Activated naive CD4-positive, alpha-beta T cell treated with anti-CD3 and anti-CD28 coated beads, Interleukin-2, amount 50 U/mL, for 16 hours (primary cell): Measurements from ENCODE around the gene KLHL29.
A peak's percentile ranks its signal among the peaks of the same experiment; 100 is the strongest.

ENCODE experiments used
- DNase-seq: peaks from one replicate; pipeline ENCODE4 v3.0.0-alpha.2; 2020

The KLHL29 gene

DNA sequence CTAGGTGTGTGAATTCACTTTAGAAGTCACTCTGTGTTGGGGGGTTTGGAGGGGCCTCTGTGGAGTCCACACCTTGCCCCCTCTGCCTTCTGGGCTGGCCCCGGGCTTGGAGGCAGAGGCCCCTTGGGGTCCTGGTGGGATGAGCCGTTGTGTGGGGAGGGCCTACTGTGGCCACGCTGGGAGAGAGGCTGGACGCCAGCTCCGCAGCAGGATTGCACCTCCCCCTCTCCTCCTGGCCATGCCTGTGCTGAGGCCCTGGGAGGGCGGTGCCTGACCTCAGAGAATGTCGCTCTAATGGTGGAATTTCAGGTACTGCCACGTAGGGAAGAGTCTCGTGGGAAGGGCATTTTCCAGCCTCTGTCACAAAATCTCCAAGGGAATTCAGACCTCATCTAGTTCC lies 304.9 kb downstream of the KLHL29 start:
- DNase-seq, result no peak

DNA sequence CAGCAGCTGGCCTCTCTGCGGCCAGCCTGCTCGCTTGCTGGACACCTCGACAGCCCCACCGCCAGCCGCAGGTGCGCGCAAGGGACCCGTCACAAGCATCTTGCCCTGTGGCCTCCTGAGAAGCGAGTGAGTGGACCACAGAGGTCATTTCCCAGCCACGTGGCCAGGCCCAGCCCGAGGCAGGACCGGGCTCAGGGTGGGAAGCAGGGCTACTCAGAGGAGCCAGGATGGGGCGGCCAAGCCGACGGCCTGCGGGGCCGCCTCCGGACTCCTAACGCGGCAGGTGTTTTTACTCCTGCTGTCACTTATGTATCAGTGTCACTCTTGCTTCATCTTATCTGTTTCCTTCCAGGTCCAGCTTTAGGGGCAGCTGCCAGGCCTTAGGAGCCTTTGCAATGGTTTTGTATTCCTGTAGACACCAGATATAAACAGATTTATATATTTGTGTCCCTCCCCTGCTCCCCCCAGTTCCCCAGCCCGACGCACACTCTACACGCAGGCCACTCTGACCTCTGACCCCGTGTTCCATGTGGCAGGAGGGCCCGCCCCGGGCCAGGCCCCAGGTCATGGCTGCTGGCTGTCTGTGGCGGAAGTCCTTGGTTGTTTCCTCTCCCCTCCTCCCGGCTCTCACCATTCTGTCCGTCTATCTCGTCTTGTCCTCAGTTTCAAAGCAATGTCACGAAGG lies 305.6 kb downstream of the KLHL29 start:
- DNase-seq, result no peak

DNA sequence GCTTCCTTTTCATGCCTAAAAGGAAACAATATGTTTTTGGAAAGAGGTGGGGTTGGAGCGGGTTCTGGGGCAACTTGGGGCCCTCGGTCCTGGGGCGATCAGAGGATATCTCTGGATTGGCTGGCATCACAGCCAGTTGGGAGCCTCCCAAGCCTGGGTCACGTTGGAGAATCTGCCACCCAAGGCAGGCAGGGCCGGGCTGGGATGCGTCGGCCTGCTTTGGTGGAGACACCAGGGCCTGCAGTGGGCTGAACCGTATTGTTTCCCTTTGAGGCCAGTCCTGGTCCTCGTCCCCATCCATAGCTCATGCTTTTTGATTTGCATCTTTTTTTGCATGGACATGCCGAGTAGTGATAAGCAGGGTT lies 306.1 kb downstream of the KLHL29 start:
- no peak for DNase-seq

DNA sequence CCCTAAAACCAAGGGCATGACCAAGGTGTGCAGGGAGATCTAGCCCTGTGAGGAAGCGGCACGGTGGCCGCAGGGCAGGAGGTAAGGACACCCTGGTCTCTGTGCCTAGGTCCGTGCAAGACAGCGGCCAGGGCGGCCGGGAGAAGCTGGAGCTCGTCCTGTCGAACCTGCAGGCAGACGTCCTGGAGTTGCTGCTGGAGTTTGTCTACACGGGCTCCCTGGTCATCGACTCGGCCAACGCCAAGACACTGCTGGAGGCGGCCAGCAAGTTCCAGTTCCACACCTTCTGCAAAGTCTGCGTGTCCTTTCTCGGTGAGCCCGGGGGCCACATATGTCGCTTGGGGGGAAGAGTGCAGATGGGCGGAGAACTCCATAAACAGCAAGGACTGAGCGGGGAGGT lies 306.6 kb downstream of the KLHL29 start:
- DNase-seq, result no peak

DNA sequence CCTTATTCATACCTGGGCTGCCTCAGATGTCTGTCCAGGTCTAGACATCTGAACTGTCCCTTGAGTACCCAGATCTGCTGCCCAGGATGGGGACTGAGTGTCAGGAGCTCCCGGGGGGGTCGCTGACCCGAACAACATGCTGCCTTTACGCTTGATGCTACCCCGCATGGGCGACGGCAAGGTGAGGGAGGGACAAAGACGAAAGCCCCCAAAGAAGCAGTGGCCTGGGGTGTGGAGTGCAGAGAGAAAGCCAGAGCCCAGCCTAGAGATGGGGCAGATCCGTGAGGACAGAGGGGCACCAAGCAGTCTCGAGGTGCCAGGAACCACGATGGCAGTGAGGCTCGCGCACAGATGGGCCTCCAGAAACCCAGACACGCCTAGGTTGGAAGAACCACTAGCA lies 307.3 kb downstream of the KLHL29 start:
- DNase-seq, result peak; percentile 5

DNA sequence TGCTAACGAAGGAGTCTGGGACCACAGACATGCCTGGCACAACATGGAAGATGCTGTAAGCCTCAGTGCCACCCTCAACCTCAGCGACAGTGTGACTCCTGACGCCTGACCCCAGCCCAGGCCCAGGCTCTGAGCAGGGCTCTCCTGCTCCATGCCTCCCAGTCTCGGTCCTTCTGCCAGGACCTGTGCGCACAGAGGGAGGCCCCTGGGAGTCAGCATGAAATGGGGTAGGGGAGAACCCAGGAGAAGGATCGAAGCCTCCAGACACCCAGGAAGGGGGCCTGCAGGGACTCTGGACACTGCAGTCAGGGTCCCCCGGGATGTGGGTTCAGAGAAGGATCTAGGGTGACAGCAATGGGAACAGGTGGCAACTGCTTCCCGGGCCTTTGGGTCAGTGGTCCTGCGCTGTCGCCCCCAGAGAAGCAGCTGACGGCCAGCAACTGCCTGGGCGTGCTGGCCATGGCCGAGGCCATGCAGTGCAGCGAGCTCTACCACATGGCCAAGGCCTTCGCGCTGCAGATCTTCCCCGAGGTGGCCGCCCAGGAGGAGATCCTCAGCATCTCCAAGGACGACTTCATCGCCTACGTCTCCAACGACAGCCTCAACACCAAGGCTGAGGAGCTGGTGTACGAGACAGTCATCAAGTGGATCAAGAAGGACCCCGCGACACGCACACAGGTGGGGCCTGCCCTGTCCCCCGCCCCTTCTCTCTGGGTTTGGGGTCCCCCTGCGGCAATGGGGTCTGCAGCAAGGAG lies 308.0 kb downstream of the KLHL29 start:
- DNase-seq, result no peak

DNA sequence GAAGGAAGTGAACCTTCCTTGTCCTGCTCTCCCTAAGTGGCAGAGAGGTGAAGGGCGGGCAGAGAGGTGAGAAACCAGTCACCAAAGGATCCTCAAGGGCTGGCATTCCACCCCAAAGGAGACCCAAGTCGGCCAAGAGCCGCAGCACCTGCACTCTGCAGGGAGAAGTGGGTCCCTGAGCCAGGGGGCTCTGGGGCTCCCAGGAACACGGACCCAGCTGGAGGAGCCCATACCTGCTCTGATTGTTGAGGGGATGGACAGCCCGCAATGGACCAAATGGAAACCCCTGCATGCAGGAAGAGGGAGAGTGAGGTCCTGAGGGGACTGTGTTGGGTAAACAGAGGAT lies 308.6 kb downstream of the KLHL29 start:
- DNase-seq, result no peak

DNA sequence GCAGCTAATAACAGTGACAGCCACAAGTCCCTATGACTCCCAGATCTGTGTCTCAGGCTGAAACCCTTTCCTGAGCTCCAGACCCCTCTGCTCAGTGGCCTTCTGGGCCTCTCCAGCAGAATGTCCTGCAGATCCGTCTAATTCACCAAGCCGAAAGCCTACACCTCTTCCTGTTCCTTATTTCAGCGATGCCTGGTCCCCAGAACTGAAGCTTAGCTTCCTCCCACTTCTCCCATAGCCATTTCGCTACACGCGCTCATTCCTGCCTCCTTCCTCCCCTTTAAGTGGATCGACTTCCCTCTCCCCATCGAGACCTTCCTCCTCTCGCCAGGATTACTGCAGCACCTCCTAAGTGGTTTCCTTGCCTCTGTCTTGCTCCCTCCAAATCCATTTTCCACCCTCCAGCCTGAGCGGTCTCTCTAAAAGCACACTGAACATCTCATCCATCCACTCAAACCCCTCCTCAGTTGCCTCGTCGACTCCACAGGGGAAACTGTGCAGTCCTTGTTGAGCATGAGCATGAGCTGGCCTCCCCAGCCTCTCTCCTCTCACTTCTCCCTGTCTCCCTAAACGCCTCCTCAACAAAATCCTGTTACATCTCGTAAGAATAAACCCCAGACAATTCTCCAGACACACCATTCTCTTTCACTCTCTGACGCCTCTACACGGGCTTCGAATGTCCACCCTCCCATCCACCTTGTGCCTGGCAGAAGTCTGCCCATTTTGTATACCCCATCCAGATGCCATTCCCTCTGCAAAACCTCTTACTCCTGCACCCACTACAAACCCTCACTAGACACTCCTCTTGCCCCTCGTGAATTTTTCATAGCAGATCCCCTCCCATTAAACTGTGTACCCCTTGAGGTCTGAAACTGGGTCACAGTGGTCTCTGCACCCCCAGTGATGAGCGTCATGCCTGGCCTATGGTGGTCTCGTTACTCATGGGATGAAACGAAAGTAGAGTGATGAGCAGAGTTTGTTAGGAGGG lies 309.4 kb downstream of the KLHL29 start:
- no peak for DNase-seq

DNA sequence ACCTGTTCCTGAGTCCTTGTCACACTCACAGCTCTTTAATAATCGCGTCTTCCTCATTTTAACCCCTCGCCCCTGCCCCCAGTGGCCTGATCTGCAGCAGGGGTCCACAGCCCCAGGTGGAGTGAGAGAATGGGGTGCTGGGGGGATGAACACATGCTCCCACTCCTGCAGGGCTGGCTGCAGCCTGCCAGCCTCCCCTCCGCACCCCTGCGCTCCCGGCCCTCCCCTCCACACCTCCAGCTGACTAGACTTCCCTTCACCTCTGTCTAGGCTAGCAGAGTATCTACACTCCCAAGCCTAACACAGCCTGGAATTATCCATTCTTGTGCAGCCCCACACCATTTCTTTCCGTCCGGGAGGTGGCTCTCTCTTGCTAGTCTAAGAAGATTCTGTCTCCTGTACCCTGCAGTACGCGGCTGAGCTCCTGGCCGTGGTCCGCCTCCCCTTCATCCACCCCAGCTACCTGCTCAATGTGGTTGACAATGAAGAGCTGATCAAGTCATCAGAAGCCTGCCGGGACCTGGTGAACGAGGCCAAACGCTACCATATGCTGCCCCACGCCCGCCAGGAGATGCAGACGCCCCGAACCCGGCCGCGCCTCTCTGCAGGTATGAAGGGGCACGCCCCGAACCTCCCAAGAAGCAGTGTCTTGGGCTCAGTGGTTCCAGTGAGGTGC lies 310.4 kb downstream of the KLHL29 start:
- DNase-seq, result no peak

DNA sequence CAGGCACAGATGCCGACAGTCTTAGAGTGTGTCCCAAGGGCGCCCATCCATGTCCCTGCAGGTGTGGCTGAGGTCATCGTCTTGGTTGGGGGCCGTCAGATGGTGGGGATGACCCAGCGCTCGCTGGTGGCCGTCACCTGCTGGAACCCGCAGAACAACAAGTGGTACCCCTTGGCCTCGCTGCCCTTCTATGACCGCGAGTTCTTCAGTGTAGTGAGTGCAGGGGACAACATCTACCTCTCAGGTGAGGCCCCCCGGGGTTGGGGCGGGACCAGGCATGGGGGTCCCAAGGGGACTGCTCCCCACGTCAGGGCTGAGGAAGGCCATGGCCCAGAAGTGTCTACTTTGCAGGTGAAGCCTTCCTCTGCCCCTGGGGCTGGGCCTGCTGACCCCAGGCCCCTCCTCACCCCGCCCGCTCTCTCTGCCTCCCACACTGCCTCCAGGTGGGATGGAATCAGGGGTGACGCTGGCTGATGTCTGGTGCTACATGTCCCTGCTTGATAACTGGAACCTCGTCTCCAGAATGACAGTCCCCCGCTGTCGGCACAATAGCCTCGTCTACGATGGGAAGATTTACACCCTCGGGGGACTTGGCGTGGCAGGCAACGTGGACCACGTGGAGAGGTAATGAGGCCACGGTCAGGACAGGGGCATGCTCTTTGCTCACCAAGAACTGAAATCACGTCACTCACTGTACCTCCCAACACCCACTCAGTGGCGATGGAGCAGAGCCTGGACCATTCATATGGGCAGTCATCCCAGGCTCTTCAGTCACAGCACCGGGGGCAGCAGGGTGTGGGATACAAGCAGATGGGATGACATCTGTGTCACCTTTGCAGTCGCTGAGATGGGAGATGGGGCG lies 311.1 kb downstream of the KLHL29 start:
- DNase-seq, result no peak

DNA sequence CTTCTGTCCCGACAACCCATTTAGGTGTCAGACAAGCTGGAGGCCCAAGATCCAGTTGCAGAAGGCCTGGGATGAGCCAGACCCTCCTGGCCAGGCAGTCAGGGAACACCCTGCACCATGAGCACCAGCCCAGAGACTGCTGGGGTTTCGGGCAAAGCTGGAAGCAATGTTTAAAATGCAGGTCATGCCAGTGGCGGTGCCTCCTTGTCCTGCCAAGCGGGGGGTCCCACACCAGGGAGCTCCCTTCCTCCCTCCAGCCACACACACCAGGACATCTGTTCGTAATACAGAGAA lies 311.7 kb downstream of the KLHL29 start:
- DNase-seq, result no peak

DNA sequence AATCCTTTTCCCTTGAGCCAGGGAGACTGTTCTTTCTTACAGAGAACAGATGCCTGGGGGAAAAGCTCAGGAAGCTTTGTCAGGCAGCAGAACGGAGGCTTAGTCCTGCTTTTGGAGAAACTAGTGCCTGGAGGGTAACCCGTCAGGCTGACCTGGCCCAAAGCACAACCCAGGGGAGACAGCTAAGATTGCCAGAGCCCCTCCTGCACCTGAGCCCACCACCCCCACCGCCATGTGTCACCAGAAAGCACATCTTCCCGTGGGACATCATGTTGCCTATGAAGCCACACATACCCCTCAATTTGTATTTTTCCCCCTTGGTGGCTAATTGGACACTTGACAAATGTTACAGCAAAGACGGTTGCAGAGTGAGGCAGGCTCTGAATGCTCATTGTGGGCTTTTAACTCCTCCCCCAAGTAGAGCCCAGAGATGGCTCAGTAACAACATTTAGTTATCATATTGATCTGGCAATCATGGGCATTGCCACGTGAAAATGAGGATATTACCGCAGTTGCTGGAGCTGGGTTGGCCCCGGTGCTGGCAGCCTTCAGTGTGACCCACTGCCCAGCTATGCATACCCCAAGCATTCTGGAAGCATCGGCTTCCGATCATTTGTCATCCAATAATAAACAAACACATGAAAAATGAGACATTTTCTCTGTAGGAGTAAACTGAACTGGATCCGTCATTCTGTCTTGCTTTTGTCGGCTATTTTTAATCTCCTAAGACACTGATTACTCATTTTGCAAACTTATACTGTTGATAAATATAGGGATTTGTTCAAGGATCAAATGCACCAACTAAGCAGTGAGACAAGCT lies 312.5 kb downstream of the KLHL29 start:
- DNase-seq, result no peak

DNA sequence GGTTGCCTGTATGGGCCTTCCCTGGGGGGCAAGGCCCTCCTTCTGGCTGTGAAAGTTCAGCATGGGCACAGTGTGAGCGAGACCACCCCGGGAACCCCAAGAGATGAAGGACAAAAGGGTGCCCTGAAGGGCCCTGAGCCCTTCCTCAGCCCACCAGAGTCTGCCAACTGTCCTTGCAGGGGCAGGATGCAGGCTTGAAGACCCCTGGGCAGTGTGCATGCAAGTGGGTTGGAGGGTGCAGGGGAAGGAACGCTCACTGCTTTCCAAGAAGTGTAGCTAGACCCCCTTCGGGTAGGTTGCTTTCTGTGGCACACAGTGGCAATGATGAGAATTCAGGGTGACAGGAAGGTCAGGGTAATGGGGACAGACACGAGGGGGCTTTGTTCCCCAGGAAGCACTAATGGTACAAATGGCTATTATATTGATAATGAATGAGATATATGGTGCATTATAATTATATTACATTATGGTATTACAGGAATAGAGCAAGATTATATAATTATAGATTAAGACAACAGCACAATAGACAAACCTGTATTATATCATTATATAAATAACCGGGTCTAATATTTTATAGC lies 313.2 kb downstream of the KLHL29 start:
- no peak for DNase-seq

DNA sequence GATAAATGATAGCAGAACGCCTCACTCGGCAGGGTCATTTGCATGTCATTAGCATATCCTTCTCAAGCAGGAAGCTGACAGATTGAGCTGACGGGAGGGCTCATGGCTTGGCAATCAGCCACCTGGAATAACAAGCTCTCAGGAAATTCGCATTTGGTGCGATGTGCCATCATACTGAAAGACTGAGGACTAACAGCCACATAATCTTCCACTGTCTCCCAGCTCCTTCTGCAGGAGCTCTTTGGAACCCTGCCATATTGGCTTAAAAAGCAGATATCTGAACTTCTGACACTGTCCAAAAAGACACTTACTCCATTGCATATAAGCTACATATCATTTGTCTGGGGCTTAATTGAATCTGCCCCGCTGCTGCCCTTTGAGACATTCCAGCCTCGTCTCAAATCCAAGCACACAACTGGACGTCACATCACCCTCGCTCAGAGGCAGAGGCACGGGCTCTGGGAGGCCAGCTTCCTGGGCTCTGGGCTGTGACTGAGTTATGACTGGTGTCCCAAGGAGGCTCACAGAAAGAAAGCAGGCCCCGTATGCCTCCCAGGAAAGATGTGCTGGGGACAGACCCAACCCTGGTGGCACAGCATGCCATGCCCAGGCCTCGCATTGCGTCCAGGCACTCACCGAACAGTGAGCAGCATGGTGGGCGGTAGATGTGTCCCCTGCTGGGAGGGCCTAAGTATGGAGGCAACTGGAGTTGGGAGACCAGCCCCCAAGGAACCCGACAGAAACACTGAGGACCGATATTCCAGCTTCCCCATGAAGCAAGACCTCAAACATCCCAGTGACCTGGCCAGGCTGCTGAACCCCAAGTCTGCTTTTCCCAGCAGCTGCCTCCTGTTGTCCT lies 314.0 kb downstream of the KLHL29 start:
- DNase-seq, result no peak

DNA sequence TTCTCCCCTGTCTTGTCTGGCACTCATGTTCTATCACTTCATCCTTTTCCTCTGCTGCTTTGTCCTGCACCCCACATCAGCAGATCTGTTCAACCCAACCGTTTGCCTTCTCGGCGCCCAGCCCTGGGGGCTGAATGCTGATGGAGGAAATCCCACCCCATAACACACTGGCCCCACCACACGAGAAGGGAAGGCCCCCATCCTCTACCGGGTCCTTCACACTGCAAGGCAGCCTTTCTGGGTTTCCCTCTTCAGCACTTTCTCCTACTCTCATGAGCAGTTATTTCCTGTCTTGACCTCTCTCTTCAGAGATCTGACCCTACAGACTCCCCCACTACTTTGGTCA lies 314.6 kb downstream of the KLHL29 start:
- DNase-seq, result no peak

DNA sequence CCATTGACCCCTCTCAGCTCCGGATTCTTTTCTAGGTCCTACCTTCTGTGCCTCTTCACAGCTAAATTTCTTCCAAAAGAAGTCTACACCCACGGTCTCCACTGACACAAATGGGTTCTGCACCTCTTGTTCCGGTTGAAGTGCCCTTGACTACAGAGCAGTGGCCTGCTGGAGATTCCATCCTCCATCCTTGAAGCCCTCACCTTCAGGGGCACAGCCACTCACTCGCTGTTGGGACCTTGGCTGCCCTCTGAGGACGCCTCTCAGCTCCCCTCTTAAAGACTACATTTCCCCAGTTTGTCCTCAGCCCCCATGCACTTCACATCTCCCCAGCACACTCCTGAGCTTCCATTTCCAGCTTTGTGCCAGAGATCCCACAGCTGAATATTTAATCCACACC lies 315.6 kb downstream of the KLHL29 start:
- DNase-seq, result no peak

DNA sequence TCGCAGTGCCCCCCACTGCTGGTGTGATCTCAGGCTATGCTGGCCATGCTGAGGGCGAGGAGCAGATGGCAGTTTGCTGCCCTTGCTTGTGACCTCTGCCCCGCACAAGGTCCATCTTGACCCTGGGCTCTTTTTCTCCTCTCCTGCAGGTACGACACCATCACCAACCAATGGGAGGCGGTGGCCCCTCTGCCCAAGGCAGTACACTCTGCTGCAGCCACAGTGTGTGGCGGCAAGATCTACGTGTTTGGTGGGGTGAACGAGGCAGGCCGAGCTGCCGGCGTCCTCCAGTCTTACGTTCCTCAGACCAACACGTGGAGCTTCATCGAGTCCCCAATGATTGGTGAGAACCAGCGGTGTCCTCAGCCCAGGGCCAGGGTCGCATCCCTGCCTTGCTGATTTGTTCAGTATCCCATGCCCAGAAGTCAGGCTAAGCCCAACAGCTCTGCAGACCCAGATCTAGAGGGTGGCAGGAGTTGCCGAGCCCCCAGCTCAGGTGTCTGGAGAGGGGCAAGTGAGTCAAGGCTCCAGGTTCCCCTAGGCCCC lies 318.1 kb downstream of the KLHL29 start:
- no peak for DNase-seq

DNA sequence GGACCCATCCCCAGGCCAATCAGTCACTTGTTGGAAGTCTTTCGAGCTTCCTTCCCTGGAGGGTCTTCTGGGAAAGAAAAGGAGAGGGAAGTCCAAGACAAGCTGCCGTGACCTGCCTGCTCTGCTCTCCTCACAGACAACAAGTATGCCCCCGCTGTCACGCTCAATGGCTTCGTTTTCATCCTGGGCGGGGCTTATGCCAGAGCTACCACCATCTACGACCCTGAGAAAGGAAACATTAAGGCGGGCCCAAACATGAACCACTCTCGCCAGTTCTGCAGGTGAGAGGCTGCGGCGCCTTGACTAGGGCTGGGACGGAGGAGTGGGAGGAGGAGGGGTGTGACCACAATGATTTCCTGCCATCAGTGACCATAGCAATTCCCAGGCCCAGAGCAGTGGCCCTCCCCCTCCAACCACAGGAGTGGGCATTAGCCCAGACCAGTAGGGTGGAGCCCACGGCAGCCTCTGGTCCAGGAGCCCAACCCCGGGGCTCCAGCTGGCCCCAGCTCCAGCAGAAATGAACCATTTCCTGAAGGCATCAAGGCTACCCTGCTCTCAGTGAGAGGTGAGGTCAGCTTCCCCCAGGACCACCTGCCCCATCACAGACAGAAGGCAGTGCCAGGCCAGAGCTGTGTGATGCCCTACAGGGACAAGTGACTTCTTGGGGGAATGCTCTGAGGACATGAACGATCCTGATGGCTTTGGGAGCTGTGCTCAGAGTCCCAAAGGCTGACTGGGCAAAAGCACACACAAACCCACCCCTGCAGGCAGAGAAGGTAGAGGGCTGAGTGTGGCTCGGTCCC lies 318.8 kb downstream of the KLHL29 start:
- no peak for DNase-seq
